ENCODE measurements around the gene TRABD2A.
"Not testable (repeated sequence)": the region's sequence is repeated elsewhere in the genome, so short reads cannot be mapped to it uniquely, and the experiment has no call there.

TRABD2A gene

GRCh38 chr2:84880645-84881521 lies at the start of gene TRABD2A:
Gene TRABD2A (minus strand): TSS chr2:84881084. CDS start chr2:84881039, 45 bp downstream.
- peak; percentile 66 for DNase-seq

GRCh38 chr2:84927275-84927627 lies 46.4 kb upstream of the TRABD2A start:
- DNase-seq: no peak

GRCh38 chr2:84925724-84926376 lies 45.0 kb upstream of the TRABD2A start:
- DNase-seq: peak; percentile 99

- DNase-seq: no peak
These were observed 44.4 kb upstream of the TRABD2A start for GRCh38 chr2:84925336-84925723.

GRCh38 chr2:84924173-84925106 lies 43.6 kb upstream of the TRABD2A start:
- DNase-seq: peak; percentile 88

- no peak for DNase-seq
These were observed 42.1 kb upstream of the TRABD2A start for GRCh38 chr2:84923009-84923408.

- peak; percentile 49 for DNase-seq
These were observed 39.1 kb upstream of the TRABD2A start for GRCh38 chr2:84919885-84920580.

GRCh38 chr2:84918430-84918829 lies 37.5 kb upstream of the TRABD2A start:
- DNase-seq: no peak

- DNase-seq: not testable (repeated sequence)
These were observed 36.9 kb upstream of the TRABD2A start for GRCh38 chr2:84917821-84918220.

- not testable (repeated sequence) for DNase-seq
These were observed 34.8 kb upstream of the TRABD2A start for GRCh38 chr2:84915675-84916074.

- DNase-seq: no peak
These were observed 33.5 kb upstream of the TRABD2A start for GRCh38 chr2:84914334-84914733.

GRCh38 chr2:84912984-84913383 lies 32.1 kb upstream of the TRABD2A start:
- no peak for DNase-seq

GRCh38 chr2:84911135-84911678 lies 30.3 kb upstream of the TRABD2A start:
- DNase-seq: no peak

- DNase-seq: peak; percentile 74
These were observed 28.2 kb upstream of the TRABD2A start for GRCh38 chr2:84908948-84909713.

- DNase-seq: peak; percentile 73
These were observed 26.2 kb upstream of the TRABD2A start for GRCh38 chr2:84906900-84907714.

GRCh38 chr2:84906108-84906899 lies 25.4 kb upstream of the TRABD2A start:
- DNase-seq: peak; percentile 74

GRCh38 chr2:84905181-84906107 lies 24.6 kb upstream of the TRABD2A start, which contains the start of gene TMSB10:
Gene TMSB10 (plus strand): TSS chr2:84905656.
- DNase-seq: peak; percentile 94

GRCh38 chr2:84904717-84905174 lies 23.9 kb upstream of the TRABD2A start:
- peak; percentile 46 for DNase-seq
